ENCODE measurements around the gene SDSL. TPM values are rescaled to one million over a fixed set of nuclear protein-coding genes. Genes with fewer than 3 reads are reported as not detected.

SDSL gene
- total RNA-seq, 1 experiment from 2014 or later, result 0.52 TPM

- H3K36me3 Mint-ChIP-seq, result no peaks in the 10 kb centered on the region
- H3K9me3 Mint-ChIP-seq, result no peaks in the 10 kb centered on the region
- POLR2A ChIA-PET, result no interaction called here
- no peak for TF ChIP-seq IRF1 (CRISPR knock-in tag; IDR thresholded peaks at IDR 0.05)
- TF ChIP-seq, protein P1, sequence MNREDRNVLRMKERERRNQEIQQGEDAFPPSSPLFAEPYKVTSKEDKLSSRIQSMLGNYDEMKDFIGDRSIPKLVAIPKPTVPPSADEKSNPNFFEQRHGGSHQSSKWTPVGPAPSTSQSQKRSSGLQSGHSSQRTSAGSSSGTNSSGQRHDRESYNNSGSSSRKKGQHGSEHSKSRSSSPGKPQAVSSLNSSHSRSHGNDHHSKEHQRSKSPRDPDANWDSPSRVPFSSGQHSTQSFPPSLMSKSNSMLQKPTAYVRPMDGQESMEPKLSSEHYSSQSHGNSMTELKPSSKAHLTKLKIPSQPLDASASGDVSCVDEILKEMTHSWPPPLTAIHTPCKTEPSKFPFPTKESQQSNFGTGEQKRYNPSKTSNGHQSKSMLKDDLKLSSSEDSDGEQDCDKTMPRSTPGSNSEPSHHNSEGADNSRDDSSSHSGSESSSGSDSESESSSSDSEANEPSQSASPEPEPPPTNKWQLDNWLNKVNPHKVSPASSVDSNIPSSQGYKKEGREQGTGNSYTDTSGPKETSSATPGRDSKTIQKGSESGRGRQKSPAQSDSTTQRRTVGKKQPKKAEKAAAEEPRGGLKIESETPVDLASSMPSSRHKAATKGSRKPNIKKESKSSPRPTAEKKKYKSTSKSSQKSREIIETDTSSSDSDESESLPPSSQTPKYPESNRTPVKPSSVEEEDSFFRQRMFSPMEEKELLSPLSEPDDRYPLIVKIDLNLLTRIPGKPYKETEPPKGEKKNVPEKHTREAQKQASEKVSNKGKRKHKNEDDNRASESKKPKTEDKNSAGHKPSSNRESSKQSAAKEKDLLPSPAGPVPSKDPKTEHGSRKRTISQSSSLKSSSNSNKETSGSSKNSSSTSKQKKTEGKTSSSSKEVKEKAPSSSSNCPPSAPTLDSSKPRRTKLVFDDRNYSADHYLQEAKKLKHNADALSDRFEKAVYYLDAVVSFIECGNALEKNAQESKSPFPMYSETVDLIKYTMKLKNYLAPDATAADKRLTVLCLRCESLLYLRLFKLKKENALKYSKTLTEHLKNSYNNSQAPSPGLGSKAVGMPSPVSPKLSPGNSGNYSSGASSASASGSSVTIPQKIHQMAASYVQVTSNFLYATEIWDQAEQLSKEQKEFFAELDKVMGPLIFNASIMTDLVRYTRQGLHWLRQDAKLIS (CRISPR knock-in tag; IDR thresholded peaks at IDR 0.05; ENCODE audit: borderline replicate concordance), result no peak
- no peak for TF ChIP-seq CDX4 (CRISPR knock-in tag; IDR thresholded peaks at IDR 0.05; ENCODE audit: borderline replicate concordance)
- TF ChIP-seq ZNF317 (CRISPR knock-in tag; IDR thresholded peaks at IDR 0.05; ENCODE audit: borderline replicate concordance, low read depth), result no peak
- TF ChIP-seq, protein P2, sequence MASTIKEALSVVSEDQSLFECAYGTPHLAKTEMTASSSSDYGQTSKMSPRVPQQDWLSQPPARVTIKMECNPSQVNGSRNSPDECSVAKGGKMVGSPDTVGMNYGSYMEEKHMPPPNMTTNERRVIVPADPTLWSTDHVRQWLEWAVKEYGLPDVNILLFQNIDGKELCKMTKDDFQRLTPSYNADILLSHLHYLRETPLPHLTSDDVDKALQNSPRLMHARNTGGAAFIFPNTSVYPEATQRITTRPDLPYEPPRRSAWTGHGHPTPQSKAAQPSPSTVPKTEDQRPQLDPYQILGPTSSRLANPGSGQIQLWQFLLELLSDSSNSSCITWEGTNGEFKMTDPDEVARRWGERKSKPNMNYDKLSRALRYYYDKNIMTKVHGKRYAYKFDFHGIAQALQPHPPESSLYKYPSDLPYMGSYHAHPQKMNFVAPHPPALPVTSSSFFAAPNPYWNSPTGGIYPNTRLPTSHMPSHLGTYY (CRISPR knock-in tag; IDR thresholded peaks at IDR 0.05), result no peak
- ATAC-seq (no peak), DNase-seq (ENCODE audit: low spot score) (no peak)
- H3K4me1 Mint-ChIP-seq, result peaks cover 7% of the 10 kb centered on the region
- H3K27me3 Mint-ChIP-seq (ENCODE audit: low read depth), result peaks cover 3% of the 10 kb centered on the region; the same call in 1 of the 2 replicates
- no peak overlapping the region for H3K4me3 Mint-ChIP-seq
- H3K27ac Mint-ChIP-seq, result no peak overlapping the region
- CTCF ChIA-PET, result no interaction called here
Observed at GRCh38 chr12:113399490-113399889, 22.7 kb upstream of the SDSL start.

DNA sequence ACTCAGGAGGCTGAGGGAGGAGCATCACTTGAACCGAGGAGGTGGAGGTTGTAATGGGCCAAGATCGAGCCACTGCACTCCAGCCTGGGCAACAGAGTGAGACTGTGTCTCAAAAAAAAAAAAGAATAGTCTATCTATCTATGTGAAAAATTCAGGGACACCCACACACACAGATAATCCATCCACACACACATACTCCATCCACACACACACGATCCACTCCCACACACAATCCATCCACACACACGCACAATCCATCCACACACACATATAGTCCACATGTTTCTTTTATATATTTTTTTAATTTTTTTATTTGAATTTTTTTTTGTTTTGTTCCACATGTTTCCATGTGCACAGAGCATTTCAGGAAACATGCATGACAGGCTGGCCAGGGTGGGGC, 21.8 kb upstream of the SDSL start:
- no peak for ATAC-seq
- no peak for DNase-seq (ENCODE audit: low spot score)
- H3K36me3 Mint-ChIP-seq, result no peaks in the 10 kb centered on the region
- no peak overlapping the region for H3K4me3 Mint-ChIP-seq
- H3K4me1 Mint-ChIP-seq, result peaks cover 13% of the 10 kb centered on the region
- no peak overlapping the region for H3K27ac Mint-ChIP-seq
- H3K27me3 Mint-ChIP-seq (ENCODE audit: low read depth), result 0 out of 2 replicates have a peak, but pooled peaks cover 3% of the 10 kb centered on the region
- H3K9me3 Mint-ChIP-seq, result no peaks in the 10 kb centered on the region
- ChIA-PET POLR2A (no interaction called here), CTCF (no interaction called here)
- no peak for TF ChIP-seq SMAD4 (CRISPR knock-in tag; IDR thresholded peaks at IDR 0.05)
- TF ChIP-seq ZNF416 (CRISPR knock-in tag; IDR thresholded peaks at IDR 0.05), result no peak
- TF ChIP-seq ATF1 (CRISPR knock-in tag; IDR thresholded peaks at IDR 0.05), result no peak
- TF ChIP-seq, protein P3, sequence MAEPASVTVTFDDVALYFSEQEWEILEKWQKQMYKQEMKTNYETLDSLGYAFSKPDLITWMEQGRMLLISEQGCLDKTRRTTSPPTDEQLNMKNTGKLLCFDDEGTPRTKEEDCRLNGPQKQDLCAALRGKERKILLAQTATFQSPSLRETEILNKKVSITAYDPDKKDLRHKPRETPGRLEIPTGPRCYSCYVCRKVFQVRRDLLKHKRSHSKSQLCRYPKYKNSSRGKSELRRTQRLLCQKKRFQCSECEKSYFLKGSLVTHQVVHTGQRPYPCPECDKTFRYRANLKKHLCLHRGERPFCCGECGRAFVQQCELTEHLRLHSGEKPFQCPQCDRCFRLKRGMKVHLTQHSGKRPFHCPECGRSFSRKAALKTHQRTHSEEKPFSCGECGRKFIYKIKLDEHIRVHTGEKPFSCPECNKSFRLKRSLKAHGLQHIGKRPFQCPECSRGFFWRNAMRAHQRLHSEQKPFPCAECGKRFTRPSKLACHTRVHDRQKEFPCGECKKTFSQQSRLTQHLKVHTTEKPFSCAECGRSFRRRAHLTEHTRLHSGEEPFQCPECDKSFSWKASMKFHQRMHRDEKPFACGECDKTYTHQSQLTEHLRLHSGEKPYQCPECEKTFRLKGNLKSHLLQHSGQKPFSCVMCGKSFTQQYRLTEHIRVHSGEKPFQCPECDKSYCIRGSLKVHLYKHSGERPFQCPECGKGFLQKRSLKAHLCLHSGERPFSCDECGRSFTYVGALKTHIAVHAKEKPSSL (CRISPR knock-in tag; conservative IDR thresholded peaks at IDR 0.05), result no peak
- TF ChIP-seq ZNF121 (CRISPR knock-in tag; IDR thresholded peaks at IDR 0.05), result no peak
- TF ChIP-seq, protein P4, sequence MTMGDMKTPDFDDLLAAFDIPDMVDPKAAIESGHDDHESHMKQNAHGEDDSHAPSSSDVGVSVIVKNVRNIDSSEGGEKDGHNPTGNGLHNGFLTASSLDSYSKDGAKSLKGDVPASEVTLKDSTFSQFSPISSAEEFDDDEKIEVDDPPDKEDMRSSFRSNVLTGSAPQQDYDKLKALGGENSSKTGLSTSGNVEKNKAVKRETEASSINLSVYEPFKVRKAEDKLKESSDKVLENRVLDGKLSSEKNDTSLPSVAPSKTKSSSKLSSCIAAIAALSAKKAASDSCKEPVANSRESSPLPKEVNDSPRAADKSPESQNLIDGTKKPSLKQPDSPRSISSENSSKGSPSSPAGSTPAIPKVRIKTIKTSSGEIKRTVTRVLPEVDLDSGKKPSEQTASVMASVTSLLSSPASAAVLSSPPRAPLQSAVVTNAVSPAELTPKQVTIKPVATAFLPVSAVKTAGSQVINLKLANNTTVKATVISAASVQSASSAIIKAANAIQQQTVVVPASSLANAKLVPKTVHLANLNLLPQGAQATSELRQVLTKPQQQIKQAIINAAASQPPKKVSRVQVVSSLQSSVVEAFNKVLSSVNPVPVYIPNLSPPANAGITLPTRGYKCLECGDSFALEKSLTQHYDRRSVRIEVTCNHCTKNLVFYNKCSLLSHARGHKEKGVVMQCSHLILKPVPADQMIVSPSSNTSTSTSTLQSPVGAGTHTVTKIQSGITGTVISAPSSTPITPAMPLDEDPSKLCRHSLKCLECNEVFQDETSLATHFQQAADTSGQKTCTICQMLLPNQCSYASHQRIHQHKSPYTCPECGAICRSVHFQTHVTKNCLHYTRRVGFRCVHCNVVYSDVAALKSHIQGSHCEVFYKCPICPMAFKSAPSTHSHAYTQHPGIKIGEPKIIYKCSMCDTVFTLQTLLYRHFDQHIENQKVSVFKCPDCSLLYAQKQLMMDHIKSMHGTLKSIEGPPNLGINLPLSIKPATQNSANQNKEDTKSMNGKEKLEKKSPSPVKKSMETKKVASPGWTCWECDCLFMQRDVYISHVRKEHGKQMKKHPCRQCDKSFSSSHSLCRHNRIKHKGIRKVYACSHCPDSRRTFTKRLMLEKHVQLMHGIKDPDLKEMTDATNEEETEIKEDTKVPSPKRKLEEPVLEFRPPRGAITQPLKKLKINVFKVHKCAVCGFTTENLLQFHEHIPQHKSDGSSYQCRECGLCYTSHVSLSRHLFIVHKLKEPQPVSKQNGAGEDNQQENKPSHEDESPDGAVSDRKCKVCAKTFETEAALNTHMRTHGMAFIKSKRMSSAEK (CRISPR knock-in tag; IDR thresholded peaks at IDR 0.05; ENCODE audit: borderline replicate concordance), result no peak
- TF ChIP-seq ZNF317 (CRISPR knock-in tag; IDR thresholded peaks at IDR 0.05; ENCODE audit: borderline replicate concordance, low read depth), result no peak
- no peak for TF ChIP-seq PRRX2 (CRISPR knock-in tag; IDR thresholded peaks at IDR 0.05)
- no peak for TF ChIP-seq SMAD3 (CRISPR knock-in tag; IDR thresholded peaks at IDR 0.05; ENCODE audit: borderline replicate concordance)
- TF ChIP-seq, protein P5, sequence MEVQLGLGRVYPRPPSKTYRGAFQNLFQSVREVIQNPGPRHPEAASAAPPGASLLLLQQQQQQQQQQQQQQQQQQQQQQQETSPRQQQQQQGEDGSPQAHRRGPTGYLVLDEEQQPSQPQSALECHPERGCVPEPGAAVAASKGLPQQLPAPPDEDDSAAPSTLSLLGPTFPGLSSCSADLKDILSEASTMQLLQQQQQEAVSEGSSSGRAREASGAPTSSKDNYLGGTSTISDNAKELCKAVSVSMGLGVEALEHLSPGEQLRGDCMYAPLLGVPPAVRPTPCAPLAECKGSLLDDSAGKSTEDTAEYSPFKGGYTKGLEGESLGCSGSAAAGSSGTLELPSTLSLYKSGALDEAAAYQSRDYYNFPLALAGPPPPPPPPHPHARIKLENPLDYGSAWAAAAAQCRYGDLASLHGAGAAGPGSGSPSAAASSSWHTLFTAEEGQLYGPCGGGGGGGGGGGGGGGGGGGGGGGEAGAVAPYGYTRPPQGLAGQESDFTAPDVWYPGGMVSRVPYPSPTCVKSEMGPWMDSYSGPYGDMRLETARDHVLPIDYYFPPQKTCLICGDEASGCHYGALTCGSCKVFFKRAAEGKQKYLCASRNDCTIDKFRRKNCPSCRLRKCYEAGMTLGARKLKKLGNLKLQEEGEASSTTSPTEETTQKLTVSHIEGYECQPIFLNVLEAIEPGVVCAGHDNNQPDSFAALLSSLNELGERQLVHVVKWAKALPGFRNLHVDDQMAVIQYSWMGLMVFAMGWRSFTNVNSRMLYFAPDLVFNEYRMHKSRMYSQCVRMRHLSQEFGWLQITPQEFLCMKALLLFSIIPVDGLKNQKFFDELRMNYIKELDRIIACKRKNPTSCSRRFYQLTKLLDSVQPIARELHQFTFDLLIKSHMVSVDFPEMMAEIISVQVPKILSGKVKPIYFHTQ (CRISPR knock-in tag; IDR thresholded peaks at IDR 0.05), result no peak
- no peak for TF ChIP-seq TEAD1 (CRISPR knock-in tag; IDR thresholded peaks at IDR 0.05)
- TF ChIP-seq, protein P6, sequence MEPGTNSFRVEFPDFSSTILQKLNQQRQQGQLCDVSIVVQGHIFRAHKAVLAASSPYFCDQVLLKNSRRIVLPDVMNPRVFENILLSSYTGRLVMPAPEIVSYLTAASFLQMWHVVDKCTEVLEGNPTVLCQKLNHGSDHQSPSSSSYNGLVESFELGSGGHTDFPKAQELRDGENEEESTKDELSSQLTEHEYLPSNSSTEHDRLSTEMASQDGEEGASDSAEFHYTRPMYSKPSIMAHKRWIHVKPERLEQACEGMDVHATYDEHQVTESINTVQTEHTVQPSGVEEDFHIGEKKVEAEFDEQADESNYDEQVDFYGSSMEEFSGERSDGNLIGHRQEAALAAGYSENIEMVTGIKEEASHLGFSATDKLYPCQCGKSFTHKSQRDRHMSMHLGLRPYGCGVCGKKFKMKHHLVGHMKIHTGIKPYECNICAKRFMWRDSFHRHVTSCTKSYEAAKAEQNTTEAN (CRISPR knock-in tag; IDR thresholded peaks at IDR 0.05), result no peak
